Measurements from ENCODE around the gene NPSR1.

DNA sequence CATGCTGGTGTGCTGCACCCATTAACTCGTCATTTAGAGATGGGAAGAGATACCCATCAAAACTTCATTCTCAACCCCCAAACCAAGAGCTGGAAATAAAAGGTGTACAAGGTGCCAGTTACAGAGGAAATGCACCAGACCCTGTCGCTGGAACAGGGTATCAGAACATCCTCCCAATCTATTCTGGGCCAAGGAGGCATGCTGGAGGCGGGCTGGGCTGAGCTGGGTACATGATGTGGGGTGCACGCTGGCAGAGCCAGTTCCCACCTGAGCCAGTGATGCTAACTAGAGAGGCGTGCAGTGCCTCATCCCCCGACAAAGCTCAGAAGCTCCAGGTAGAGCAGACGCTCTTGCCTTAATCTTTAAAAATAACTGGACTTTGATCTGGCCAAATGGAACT, 70.1 kb downstream of the NPSR1 start:
- no peak for TF ChIP-seq POLR2A (IDR thresholded peaks at IDR 0.05; ENCODE audit: low read depth, low read length)
- no peak for TF ChIP-seq POLR2AphosphoS5 (IDR thresholded peaks at IDR 0.05; ENCODE audit: low read depth, low read length)
